Measurements from ENCODE around the gene NAALADL2.

NAALADL2 gene

DNA sequence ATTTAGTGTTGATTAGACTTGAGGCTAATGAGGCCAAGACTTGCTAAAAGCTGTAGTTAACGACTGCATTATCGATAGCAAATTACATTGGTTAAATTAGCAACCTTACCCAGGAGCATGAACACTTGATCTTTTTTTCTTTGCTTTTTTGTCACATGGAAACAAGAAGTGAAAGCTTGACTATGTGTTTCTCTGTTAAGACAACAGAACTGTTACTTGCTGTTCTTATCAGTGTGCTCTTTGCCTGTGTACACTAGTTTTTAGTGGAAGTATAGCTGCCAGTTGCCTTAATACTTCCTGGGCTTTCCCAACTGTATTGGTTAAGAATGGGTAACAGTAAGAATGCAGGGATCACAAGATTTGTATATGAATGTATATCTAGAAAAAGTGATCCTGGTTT is 625.5 kb downstream of the NAALADL2 start:
- H3K79me2 ChIP-seq (ENCODE audit: insufficient read depth, low read length), result no peaks in the 10 kb centered on the region
- no peaks in the 10 kb centered on the region for H3K27me3 ChIP-seq (ENCODE audit: insufficient read depth, low read length)
- no peaks in the 10 kb centered on the region for H3K9me3 ChIP-seq (ENCODE audit: low read length)
- no peak overlapping the region for H3K9ac ChIP-seq (ENCODE audit: low read length)
- H4K20me1 ChIP-seq (ENCODE audit: insufficient read depth, low read length), result no peaks in the 10 kb centered on the region
- H2AFZ ChIP-seq (ENCODE audit: low read length), result no peak overlapping the region
- H3F3A ChIP-seq (ENCODE audit: insufficient read depth, low read length), result no peaks in the 10 kb centered on the region
- H3K4me1 ChIP-seq (ENCODE audit: insufficient read depth, low read length, severe bottlenecking), result peaks cover 24% of the 10 kb centered on the region
- TF ChIP-seq EZH2 (IDR thresholded peaks at IDR 0.05; ENCODE audit: borderline replicate concordance, low read length), result no peak
- no peak overlapping the region for H3K4me2 ChIP-seq (ENCODE audit: low read length)
- H3K36me3 ChIP-seq (ENCODE audit: insufficient read depth, low read length), result no peaks in the 10 kb centered on the region
- no peak overlapping the region for H3K27ac ChIP-seq (ENCODE audit: low read depth, low read length, poor library complexity, severe bottlenecking)
- H3K9me2 ChIP-seq (ENCODE audit: low read depth, low read length), result no peaks in the 10 kb centered on the region
- H3K4me3 ChIP-seq (ENCODE audit: low read depth, low read length, poor library complexity, severe bottlenecking), result no peak overlapping the region

DNA sequence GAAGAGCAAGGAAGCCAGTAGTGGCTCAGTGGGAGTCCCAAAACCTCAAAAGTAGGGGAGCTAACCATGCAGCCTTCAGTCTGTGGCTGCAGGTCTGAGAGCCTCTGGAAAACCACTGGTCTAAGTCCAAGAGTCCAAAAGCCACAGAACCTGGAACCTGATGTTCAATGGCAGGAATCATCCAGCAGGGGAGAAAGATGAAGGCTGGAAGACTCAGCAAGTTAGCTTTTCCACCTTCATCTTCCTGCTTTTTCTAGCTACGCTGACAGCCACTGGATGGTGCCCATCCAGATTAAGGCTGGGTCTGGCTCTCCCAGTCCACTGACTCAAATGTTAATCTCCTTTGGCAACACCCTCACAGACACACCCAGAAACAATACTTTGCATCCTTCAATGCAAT is 626.3 kb downstream of the NAALADL2 start:
- Histone ChIP-seq H3K9me3 (ENCODE audit: low read length) (no peaks in the 10 kb centered on the region), H2AFZ (ENCODE audit: low read length) (no peak overlapping the region), H3K36me3 (ENCODE audit: insufficient read depth, low read length) (no peaks in the 10 kb centered on the region), H3K79me2 (ENCODE audit: insufficient read depth, low read length) (no peaks in the 10 kb centered on the region), H4K20me1 (ENCODE audit: insufficient read depth, low read length) (no peaks in the 10 kb centered on the region), H3F3A (ENCODE audit: insufficient read depth, low read length) (no peaks in the 10 kb centered on the region), H3K27me3 (ENCODE audit: insufficient read depth, low read length) (no peaks in the 10 kb centered on the region), H3K27ac (ENCODE audit: low read depth, low read length, poor library complexity, severe bottlenecking) (no peak overlapping the region), H3K4me3 (ENCODE audit: low read depth, low read length, poor library complexity, severe bottlenecking) (no peak overlapping the region), H3K9ac (ENCODE audit: low read length) (no peak overlapping the region), H3K4me2 (ENCODE audit: low read length) (no peak overlapping the region), H3K9me2 (ENCODE audit: low read depth, low read length) (no peaks in the 10 kb centered on the region), H3K4me1 (ENCODE audit: insufficient read depth, low read length, severe bottlenecking) (peaks cover 26% of the 10 kb centered on the region)
- no peak for TF ChIP-seq EZH2 (IDR thresholded peaks at IDR 0.05; ENCODE audit: borderline replicate concordance, low read length)
- TF ChIP-seq, protein P1, sequence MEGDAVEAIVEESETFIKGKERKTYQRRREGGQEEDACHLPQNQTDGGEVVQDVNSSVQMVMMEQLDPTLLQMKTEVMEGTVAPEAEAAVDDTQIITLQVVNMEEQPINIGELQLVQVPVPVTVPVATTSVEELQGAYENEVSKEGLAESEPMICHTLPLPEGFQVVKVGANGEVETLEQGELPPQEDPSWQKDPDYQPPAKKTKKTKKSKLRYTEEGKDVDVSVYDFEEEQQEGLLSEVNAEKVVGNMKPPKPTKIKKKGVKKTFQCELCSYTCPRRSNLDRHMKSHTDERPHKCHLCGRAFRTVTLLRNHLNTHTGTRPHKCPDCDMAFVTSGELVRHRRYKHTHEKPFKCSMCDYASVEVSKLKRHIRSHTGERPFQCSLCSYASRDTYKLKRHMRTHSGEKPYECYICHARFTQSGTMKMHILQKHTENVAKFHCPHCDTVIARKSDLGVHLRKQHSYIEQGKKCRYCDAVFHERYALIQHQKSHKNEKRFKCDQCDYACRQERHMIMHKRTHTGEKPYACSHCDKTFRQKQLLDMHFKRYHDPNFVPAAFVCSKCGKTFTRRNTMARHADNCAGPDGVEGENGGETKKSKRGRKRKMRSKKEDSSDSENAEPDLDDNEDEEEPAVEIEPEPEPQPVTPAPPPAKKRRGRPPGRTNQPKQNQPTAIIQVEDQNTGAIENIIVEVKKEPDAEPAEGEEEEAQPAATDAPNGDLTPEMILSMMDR (IDR thresholded peaks at IDR 0.05; ENCODE audit: low read length), result no peak

DNA sequence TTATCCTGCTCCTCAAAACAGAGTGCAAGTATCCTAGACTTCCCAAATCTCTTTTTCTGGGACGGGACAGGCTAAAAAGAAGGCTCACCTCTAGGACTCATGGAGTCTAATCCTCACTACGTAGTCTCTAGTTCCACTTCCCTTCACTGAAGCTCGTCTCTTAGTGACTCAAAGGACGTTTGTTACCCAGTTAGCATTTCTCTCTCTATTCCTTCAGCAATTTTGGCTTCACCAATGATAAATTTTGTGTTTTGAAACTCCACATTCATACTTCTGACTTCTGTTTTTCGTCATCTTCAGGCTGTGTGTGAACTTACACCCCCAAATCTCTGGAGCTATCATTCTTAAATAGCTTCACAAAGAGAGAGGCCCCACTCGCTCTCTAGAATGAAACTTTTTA is 627.1 kb downstream of the NAALADL2 start:
- no peaks in the 10 kb centered on the region for H3K36me3 ChIP-seq (ENCODE audit: insufficient read depth, low read length)
- H4K20me1 ChIP-seq (ENCODE audit: insufficient read depth, low read length), result no peaks in the 10 kb centered on the region
- H2AFZ ChIP-seq (ENCODE audit: low read length), result no peak overlapping the region
- H3K27me3 ChIP-seq (ENCODE audit: insufficient read depth, low read length), result no peaks in the 10 kb centered on the region
- H3K4me3 ChIP-seq (ENCODE audit: low read depth, low read length, poor library complexity, severe bottlenecking), result no peak overlapping the region
- no peak overlapping the region for H3K9ac ChIP-seq (ENCODE audit: low read length)
- no peaks in the 10 kb centered on the region for H3K9me2 ChIP-seq (ENCODE audit: low read depth, low read length)
- no peaks in the 10 kb centered on the region for H3F3A ChIP-seq (ENCODE audit: insufficient read depth, low read length)
- H3K4me2 ChIP-seq (ENCODE audit: low read length), result no peak overlapping the region
- no peak overlapping the region for H3K27ac ChIP-seq (ENCODE audit: low read depth, low read length, poor library complexity, severe bottlenecking)
- no peaks in the 10 kb centered on the region for H3K79me2 ChIP-seq (ENCODE audit: insufficient read depth, low read length)
- H3K9me3 ChIP-seq (ENCODE audit: low read length), result no peaks in the 10 kb centered on the region
- peaks cover 26% of the 10 kb centered on the region for H3K4me1 ChIP-seq (ENCODE audit: insufficient read depth, low read length, severe bottlenecking)
- TF ChIP-seq, protein P1 (IDR thresholded peaks at IDR 0.05; ENCODE audit: low read length), result no peak
- no peak for TF ChIP-seq EZH2 (IDR thresholded peaks at IDR 0.05; ENCODE audit: borderline replicate concordance, low read length)

DNA sequence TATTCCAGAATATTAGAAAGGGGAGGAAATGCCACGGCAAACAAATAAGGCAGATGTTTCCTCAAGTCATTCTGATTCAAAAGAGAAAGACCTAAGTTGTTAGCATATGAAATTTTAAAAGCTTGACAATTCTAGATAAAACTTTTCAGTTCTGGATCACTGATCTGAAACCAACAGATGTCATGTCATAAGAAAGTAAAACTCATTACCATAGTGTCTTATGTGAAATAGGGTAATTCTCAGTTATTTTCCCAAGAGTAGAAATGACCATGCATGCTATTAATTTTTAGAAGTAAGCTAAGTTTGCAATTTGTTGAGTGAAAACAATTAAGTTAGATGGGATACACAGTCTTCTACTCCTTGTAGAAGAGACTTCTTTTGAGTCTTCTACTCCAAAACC is 630.3 kb downstream of the NAALADL2 start:
- H3K27me3 ChIP-seq (ENCODE audit: insufficient read depth, low read length), result no peaks in the 10 kb centered on the region
- H3K36me3 ChIP-seq (ENCODE audit: insufficient read depth, low read length), result no peaks in the 10 kb centered on the region
- no peak overlapping the region for H3K4me2 ChIP-seq (ENCODE audit: low read length)
- H3K9ac ChIP-seq (ENCODE audit: low read length), result no peak overlapping the region
- no peaks in the 10 kb centered on the region for H3K79me2 ChIP-seq (ENCODE audit: insufficient read depth, low read length)
- H4K20me1 ChIP-seq (ENCODE audit: insufficient read depth, low read length), result no peaks in the 10 kb centered on the region
- no peak overlapping the region for H3K4me3 ChIP-seq (ENCODE audit: low read depth, low read length, poor library complexity, severe bottlenecking)
- H3K9me3 ChIP-seq (ENCODE audit: low read length), result no peaks in the 10 kb centered on the region
- peaks cover 26% of the 10 kb centered on the region for H3K4me1 ChIP-seq (ENCODE audit: insufficient read depth, low read length, severe bottlenecking)
- no peak for TF ChIP-seq EZH2 (IDR thresholded peaks at IDR 0.05; ENCODE audit: borderline replicate concordance, low read length)
- TF ChIP-seq, protein P1 (IDR thresholded peaks at IDR 0.05; ENCODE audit: low read length), result no peak
- H3F3A ChIP-seq (ENCODE audit: insufficient read depth, low read length), result no peaks in the 10 kb centered on the region
- no peak overlapping the region for H2AFZ ChIP-seq (ENCODE audit: low read length)
- H3K27ac ChIP-seq (ENCODE audit: low read depth, low read length, poor library complexity, severe bottlenecking), result no peak overlapping the region
- no peaks in the 10 kb centered on the region for H3K9me2 ChIP-seq (ENCODE audit: low read depth, low read length)

Measured in OCI-LY1 (cell line).